ENCODE measurements around the gene CXCL17.
"Not testable (repeated sequence)": the region's sequence is repeated elsewhere in the genome, so short reads cannot be mapped to it uniquely, and the experiment has no call there.

Gene CXCL17

GRCh38 chr19:42442833-42443232 is at the start of gene CXCL17:
Gene CXCL17 (minus strand): TSS chr19:42442946. CDS start chr19:42442832, 114 bp downstream.
- Histone ChIP-seq H3K36me3 (ENCODE audit: insufficient read depth, low read length) (no peaks in the 10 kb centered on the region), H3K4me3 (ENCODE audit: low read depth, low read length) (no peak within 1 kb of the TSS), H3K79me2 (ENCODE audit: control insufficient read depth, insufficient read depth, low read length, unreplicated experiment) (no peaks in the 10 kb centered on the region), H3K27me3 (ENCODE audit: insufficient read depth, low read length) (no peaks in the 10 kb centered on the region), H2AFZ (ENCODE audit: low read length, unreplicated experiment) (no peak within 1 kb of the TSS), H3K27ac (ENCODE audit: low read depth, low read length) (no peak within 1 kb of the TSS), H3K4me1 (ENCODE audit: control insufficient read depth, insufficient read depth, low read length, unreplicated experiment) (no peaks in the 10 kb centered on the region)

- no peak overlapping the region for H3K27ac ChIP-seq (ENCODE audit: low read depth, low read length)
- no peak overlapping the region for H2AFZ ChIP-seq (ENCODE audit: low read length, unreplicated experiment)
- H3K79me2 ChIP-seq (ENCODE audit: control insufficient read depth, insufficient read depth, low read length, unreplicated experiment) = no peaks in the 10 kb centered on the region
- H3K4me3 ChIP-seq (ENCODE audit: low read depth, low read length) = no peak overlapping the region
- no peaks in the 10 kb centered on the region for H3K36me3 ChIP-seq (ENCODE audit: insufficient read depth, low read length)
- no peaks in the 10 kb centered on the region for H3K4me1 ChIP-seq (ENCODE audit: control insufficient read depth, insufficient read depth, low read length, unreplicated experiment)
- H3K27me3 ChIP-seq (ENCODE audit: insufficient read depth, low read length) = no peaks in the 10 kb centered on the region
These were observed 46.2 kb upstream of the CXCL17 start for GRCh38 chr19:42488783-42489521.

- Histone ChIP-seq H3K27me3 (ENCODE audit: insufficient read depth, low read length) (no peaks in the 10 kb centered on the region), H2AFZ (ENCODE audit: low read length, unreplicated experiment) (no peak overlapping the region)
These were observed 45.0 kb upstream of the CXCL17 start for GRCh38 chr19:42487798-42488178.

GRCh38 chr19:42487032-42487797 is 44.5 kb upstream of the CXCL17 start:
- Histone ChIP-seq H3K4me3 (ENCODE audit: low read depth, low read length) (no peak overlapping the region), H3K4me1 (ENCODE audit: control insufficient read depth, insufficient read depth, low read length, unreplicated experiment) (no peaks in the 10 kb centered on the region), H3K27me3 (ENCODE audit: insufficient read depth, low read length) (no peaks in the 10 kb centered on the region), H2AFZ (ENCODE audit: low read length, unreplicated experiment) (no peak overlapping the region), H3K36me3 (ENCODE audit: insufficient read depth, low read length) (no peaks in the 10 kb centered on the region), H3K27ac (ENCODE audit: low read depth, low read length) (no peak overlapping the region), H3K79me2 (ENCODE audit: control insufficient read depth, insufficient read depth, low read length, unreplicated experiment) (no peaks in the 10 kb centered on the region)

More at GRCh38 chr19:42487798-42488178, 45.0 kb upstream of the CXCL17 start:
- Histone ChIP-seq H3K4me3 (ENCODE audit: low read depth, low read length) (no peak overlapping the region), H3K4me1 (ENCODE audit: control insufficient read depth, insufficient read depth, low read length, unreplicated experiment) (no peaks in the 10 kb centered on the region), H3K79me2 (ENCODE audit: control insufficient read depth, insufficient read depth, low read length, unreplicated experiment) (no peaks in the 10 kb centered on the region), H3K36me3 (ENCODE audit: insufficient read depth, low read length) (no peaks in the 10 kb centered on the region), H3K27ac (ENCODE audit: low read depth, low read length) (no peak overlapping the region)

GRCh38 chr19:42485036-42485435 is 42.3 kb upstream of the CXCL17 start:
- not testable (repeated sequence) for H3K36me3 ChIP-seq (ENCODE audit: insufficient read depth, low read length); H3K79me2 ChIP-seq (ENCODE audit: control insufficient read depth, insufficient read depth, low read length, unreplicated experiment); H3K27ac ChIP-seq (ENCODE audit: low read depth, low read length); H3K4me3 ChIP-seq (ENCODE audit: low read depth, low read length); H2AFZ ChIP-seq (ENCODE audit: low read length, unreplicated experiment); H3K27me3 ChIP-seq (ENCODE audit: insufficient read depth, low read length); H3K4me1 ChIP-seq (ENCODE audit: control insufficient read depth, insufficient read depth, low read length, unreplicated experiment)

GRCh38 chr19:42480335-42481095 is 37.8 kb upstream of the CXCL17 start:
- H3K4me1 ChIP-seq (ENCODE audit: control insufficient read depth, insufficient read depth, low read length, unreplicated experiment) = no peaks in the 10 kb centered on the region
- peak overlapping the region; percentile 26; the same call in 1 of the 2 replicates for H3K27ac ChIP-seq (ENCODE audit: low read depth, low read length)
- H3K4me3 ChIP-seq (ENCODE audit: low read depth, low read length) = peak overlapping the region; percentile 51
- H3K36me3 ChIP-seq (ENCODE audit: insufficient read depth, low read length) = no peaks in the 10 kb centered on the region
- H3K27me3 ChIP-seq (ENCODE audit: insufficient read depth, low read length) = no peaks in the 10 kb centered on the region
- no peaks in the 10 kb centered on the region for H3K79me2 ChIP-seq (ENCODE audit: control insufficient read depth, insufficient read depth, low read length, unreplicated experiment)
- H2AFZ ChIP-seq (ENCODE audit: low read length, unreplicated experiment) = peak overlapping the region; percentile 81

GRCh38 chr19:42479736-42480135 is 37.0 kb upstream of the CXCL17 start:
- Histone ChIP-seq H3K4me3 (ENCODE audit: low read depth, low read length) (no peak overlapping the region), H2AFZ (ENCODE audit: low read length, unreplicated experiment) (no peak overlapping the region), H3K4me1 (ENCODE audit: control insufficient read depth, insufficient read depth, low read length, unreplicated experiment) (no peaks in the 10 kb centered on the region), H3K27me3 (ENCODE audit: insufficient read depth, low read length) (no peaks in the 10 kb centered on the region), H3K79me2 (ENCODE audit: control insufficient read depth, insufficient read depth, low read length, unreplicated experiment) (no peaks in the 10 kb centered on the region), H3K36me3 (ENCODE audit: insufficient read depth, low read length) (no peaks in the 10 kb centered on the region), H3K27ac (ENCODE audit: low read depth, low read length) (no peak overlapping the region)

- no peak overlapping the region for H3K4me3 ChIP-seq (ENCODE audit: low read depth, low read length)
- no peaks in the 10 kb centered on the region for H3K36me3 ChIP-seq (ENCODE audit: insufficient read depth, low read length)
- no peaks in the 10 kb centered on the region for H3K79me2 ChIP-seq (ENCODE audit: control insufficient read depth, insufficient read depth, low read length, unreplicated experiment)
- H3K4me1 ChIP-seq (ENCODE audit: control insufficient read depth, insufficient read depth, low read length, unreplicated experiment) = no peaks in the 10 kb centered on the region
- H3K27ac ChIP-seq (ENCODE audit: low read depth, low read length) = no peak overlapping the region
- H3K27me3 ChIP-seq (ENCODE audit: insufficient read depth, low read length) = no peaks in the 10 kb centered on the region
- no peak overlapping the region for H2AFZ ChIP-seq (ENCODE audit: low read length, unreplicated experiment)
These were observed 36.1 kb upstream of the CXCL17 start for GRCh38 chr19:42478765-42479311.

GRCh38 chr19:42477933-42478332 is 35.2 kb upstream of the CXCL17 start:
- no peak overlapping the region for H2AFZ ChIP-seq (ENCODE audit: low read length, unreplicated experiment)
- no peaks in the 10 kb centered on the region for H3K4me1 ChIP-seq (ENCODE audit: control insufficient read depth, insufficient read depth, low read length, unreplicated experiment)
- no peak overlapping the region for H3K4me3 ChIP-seq (ENCODE audit: low read depth, low read length)
- no peak overlapping the region for H3K27ac ChIP-seq (ENCODE audit: low read depth, low read length)
- no peaks in the 10 kb centered on the region for H3K79me2 ChIP-seq (ENCODE audit: control insufficient read depth, insufficient read depth, low read length, unreplicated experiment)
- no peaks in the 10 kb centered on the region for H3K27me3 ChIP-seq (ENCODE audit: insufficient read depth, low read length)
- no peaks in the 10 kb centered on the region for H3K36me3 ChIP-seq (ENCODE audit: insufficient read depth, low read length)

- Histone ChIP-seq H3K79me2 (ENCODE audit: control insufficient read depth, insufficient read depth, low read length, unreplicated experiment) (no peaks in the 10 kb centered on the region), H3K36me3 (ENCODE audit: insufficient read depth, low read length) (no peaks in the 10 kb centered on the region), H3K4me1 (ENCODE audit: control insufficient read depth, insufficient read depth, low read length, unreplicated experiment) (peaks cover 2% of the 10 kb centered on the region), H3K27ac (ENCODE audit: low read depth, low read length) (no peak overlapping the region), H3K4me3 (ENCODE audit: low read depth, low read length) (no peak overlapping the region), H3K27me3 (ENCODE audit: insufficient read depth, low read length) (no peaks in the 10 kb centered on the region), H2AFZ (ENCODE audit: low read length, unreplicated experiment) (no peak overlapping the region)
These were observed 34.4 kb upstream of the CXCL17 start for GRCh38 chr19:42477117-42477516.
